EH (cell line): Measurements from ENCODE around the gene CPAMD8.

ENCODE experiments used
- DNase-seq: peaks from one replicate; pipeline ENCODE4 v3.0.0-alpha.2; 2015; ENCODE audit warnings: low read depth

The CPAMD8 gene

GRCh38 chr19:16892868-16893685 lies 133.5 kb downstream of the CPAMD8 start:
- DNase-seq: no peak

GRCh38 chr19:16892436-16892835 lies 134.2 kb downstream of the CPAMD8 start:
- no peak for DNase-seq

GRCh38 chr19:16891696-16892382 lies 134.8 kb downstream of the CPAMD8 start:
- DNase-seq: no peak

DNA sequence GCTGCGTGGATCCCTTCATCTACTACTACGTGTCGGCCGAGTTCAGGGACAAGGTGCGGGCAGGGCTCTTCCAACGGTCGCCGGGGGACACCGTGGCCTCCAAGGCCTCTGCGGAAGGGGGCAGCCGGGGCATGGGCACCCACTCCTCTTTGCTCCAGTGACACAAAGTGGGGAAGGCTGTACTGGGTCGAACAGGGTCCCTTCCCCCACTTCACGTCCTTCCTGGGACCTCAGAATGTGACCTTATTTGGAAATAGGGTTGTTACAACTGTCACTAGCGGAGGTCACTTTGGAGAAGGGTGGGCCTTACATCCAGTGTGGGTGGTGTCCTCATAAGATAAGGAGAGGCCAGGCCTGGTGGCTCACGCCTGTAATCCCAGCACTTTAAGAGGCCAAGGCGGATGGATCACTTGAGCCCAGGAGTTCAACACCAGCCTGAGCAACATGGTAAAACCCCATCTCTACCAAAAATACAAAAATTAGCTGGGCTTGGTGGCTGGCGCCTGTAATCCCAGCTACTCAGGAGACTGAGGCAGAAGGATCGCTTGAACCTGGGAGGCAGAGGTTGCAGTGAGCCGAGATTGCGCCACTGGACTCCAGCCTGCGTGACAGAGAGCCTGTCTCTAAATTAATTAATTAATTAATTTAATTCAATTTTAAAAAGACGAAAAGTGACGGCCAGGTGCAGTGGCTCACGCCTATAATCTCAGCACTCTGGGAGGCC lies 136.0 kb downstream of the CPAMD8 start:
- DNase-seq: no peak

DNA sequence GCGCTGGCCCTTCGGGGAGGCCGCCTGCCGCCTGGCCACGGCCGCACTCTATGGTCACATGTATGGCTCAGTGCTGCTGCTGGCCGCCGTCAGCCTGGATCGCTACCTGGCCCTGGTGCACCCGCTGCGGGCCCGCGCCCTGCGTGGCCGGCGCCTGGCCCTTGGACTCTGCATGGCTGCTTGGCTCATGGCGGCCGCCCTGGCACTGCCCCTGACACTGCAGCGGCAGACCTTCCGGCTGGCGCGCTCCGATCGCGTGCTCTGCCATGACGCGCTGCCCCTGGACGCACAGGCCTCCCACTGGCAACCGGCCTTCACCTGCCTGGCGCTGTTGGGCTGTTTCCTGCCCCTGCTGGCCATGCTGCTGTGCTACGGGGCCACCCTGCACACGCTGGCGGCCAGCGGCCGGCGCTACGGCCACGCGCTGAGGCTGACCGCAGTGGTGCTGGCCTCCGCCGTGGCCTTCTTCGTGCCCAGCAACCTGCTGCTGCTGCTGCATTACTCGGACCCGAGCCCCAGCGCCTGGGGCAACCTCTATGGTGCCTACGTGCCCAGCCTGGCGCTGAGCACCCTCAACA lies 136.6 kb downstream of the CPAMD8 start:
- no peak for DNase-seq

DNA sequence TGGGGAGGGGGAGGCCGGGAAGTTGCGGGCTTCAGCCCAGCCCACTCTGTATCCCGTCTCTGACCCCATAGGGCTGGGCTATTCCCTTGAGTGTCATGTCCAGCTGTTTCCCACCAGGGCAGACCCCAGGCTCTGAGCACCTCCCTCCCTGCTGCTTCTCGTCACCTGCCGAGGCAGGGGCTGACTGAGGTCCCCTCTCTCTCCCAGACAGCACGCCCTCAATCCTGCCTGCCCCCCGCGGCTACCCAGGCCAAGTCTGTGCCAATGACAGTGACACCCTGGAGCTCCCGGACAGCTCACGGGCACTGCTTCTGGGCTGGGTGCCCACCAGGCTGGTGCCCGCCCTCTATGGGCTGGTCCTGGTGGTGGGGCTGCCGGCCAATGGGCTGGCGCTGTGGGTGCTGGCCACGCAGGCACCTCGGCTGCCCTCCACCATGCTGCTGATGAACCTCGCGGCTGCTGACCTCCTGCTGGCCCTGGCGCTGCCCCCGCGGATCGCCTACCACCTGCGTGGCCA lies 137.2 kb downstream of the CPAMD8 start:
- DNase-seq: no peak

GRCh38 chr19:16888629-16889365 lies 137.8 kb downstream of the CPAMD8 start, which contains the start of gene F2RL3:
Gene F2RL3 (plus strand): TSS chr19:16888999. CDS start chr19:16889190, 191 bp downstream.
- DNase-seq: peak; percentile 63

DNA sequence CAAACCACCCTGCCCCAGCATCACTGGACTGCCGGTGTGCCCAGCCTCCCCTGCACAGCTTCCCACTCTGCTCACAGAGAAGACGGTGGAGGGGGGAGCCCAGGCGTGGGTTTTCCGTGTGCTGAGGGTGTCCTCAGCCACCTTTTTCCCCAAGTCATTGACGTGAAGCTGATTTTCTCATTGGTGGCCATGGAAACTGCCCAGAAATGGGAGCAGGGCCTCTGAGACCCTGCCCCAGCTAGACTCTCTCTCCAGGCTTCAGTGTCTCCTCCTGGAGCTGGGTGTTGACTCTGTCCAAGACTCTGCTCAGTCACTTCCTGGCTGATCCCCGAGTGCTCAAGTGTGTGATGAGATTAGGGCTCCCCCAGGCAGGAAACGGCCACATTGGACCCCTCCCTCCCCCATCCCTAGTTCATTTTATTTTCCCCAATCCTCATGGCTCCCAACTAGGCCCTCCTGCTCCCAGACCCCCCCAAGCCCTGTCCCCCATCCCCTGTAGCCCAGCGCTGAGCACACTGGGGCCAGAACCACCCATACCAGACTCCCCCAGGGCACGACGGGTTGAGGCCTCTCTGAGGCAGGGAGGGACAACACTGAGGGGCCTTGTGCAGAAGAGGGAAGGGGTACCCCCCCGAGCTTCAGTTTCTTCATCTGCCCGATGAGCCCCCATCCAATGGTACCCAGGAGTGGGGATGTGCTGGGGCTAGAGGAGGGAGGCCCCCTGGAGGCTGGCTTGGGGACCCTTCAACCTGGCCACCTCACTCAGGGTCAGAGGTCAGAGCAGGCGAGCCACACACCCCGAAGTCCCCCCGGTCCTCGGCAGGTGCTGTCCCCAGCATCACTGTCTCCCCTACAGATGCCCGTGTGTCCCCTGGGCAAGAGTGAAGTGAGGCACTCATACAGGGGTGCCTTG lies 139.0 kb downstream of the CPAMD8 start:
- DNase-seq: no peak

DNA sequence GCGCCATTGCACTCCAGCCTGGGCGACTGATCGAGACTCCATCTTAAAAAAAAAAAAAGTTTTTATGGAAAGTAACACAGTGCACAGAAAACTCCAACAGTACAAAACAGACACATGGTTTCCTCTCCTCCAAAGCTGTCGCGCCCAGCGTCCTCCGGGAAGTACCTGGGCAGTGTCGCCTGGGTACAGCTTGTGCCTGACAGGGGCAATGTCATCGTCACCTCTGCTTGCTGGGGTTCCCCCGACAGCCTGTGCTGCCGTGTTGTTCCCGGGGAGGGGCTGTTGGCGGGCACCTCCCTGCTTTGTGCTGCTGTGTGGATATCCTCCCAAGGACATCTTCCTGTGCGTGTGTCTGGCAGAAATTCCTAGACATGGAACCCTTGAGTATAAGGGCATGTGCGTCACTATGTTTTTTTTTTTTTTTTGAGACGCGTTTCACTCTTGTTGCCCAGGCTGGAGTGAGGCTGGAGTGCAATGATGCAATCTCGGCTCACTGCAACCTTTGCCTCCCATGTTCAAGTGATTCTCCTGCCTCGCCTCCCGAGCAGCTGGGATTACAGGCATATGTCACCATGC lies 140.2 kb downstream of the CPAMD8 start:
- peak; percentile 78 for DNase-seq

- peak; percentile 29 for DNase-seq
Observed at GRCh38 chr19:16885166-16885565, 141.4 kb downstream of the CPAMD8 start.

- no peak for DNase-seq
Observed at GRCh38 chr19:16883522-16883921, 143.1 kb downstream of the CPAMD8 start.

DNA sequence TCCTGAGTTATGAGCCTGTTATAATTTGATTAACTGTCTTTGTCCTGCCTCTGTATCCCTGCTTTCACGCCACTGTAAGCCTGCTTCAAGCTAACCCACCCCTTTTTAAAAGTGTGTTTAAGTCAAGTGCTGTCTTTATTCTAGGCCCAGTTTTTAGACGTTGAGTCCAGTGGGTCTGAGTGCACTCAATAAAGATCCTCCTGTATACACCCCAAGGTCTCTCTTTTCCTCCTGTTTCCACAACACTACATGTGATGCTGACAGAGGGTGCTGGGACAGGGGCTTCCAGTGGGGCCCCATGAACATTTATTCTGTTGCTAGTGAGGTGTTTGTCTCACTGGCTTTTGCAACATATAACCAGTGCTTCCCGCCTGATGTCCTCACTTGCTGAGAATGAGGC lies 144.5 kb downstream of the CPAMD8 start:
- DNase-seq: no peak

GRCh38 chr19:16880884-16881554 lies 145.6 kb downstream of the CPAMD8 start:
- no peak for DNase-seq

- DNase-seq: no peak
Observed at GRCh38 chr19:16878181-16878965, 148.2 kb downstream of the CPAMD8 start.

DNA sequence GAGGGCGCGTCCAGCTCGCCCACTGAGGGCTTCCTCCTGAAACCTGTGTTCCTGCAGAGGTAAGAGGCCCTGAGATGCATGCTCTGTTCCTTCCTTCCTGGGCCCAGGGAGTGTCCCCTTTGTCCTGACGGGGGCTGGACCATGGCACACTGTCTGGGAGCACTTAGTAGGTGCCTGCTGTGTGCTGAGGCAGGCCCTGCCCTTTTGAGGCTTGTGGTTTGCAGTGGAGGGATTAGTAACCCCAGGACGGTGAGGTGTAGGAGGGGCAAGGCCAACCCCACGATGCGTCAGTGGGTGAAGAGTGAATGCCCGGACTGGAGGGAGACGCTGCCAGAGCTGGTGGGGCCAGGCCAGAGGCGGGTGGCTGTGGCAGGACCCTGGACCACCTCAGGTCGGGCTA lies 149.0 kb downstream of the CPAMD8 start:
- DNase-seq: no peak

GRCh38 chr19:16876904-16877361 lies 149.7 kb downstream of the CPAMD8 start:
- DNase-seq: no peak

GRCh38 chr19:16875584-16876555 lies 150.7 kb downstream of the CPAMD8 start:
- no peak for DNase-seq
